Vagina (tissue), 2 donors: ENCODE measurements around the gene GJB4. TPM values are rescaled to one million over a fixed set of nuclear protein-coding genes. Genes with fewer than 3 reads are reported as not detected.

Experiments used
- DNase-seq, 2 donors: peaks; one replicate each; pipeline ENCODE4 v3.0.0-alpha.2; 2017; ENCODE audit errors: extremely low spot score in 2 of 2
- H3K27ac ChIP-seq: fragments of 200-600 bp; sonication (generic); one replicate; pipeline ENCODE4 v1.5.1; 2019
- H3K27me3 ChIP-seq: fragments of 200-600 bp; sonication (generic); one replicate; pipeline ENCODE4 v1.5.1; 2019
- H3K36me3 ChIP-seq, 2 donors: fragments of 200-600 bp; sonication (generic); one replicate each; pipeline ENCODE4 v1.5.1; 2017 to 2019
- H3K4me1 ChIP-seq: fragments of 200-600 bp; sonication (generic); one replicate; pipeline ENCODE4 v1.5.1; 2019
- H3K4me3 ChIP-seq, 2 donors: fragments of 200-600 bp; sonication (generic); 1 replicate in 1 of 2; 2 replicates in 1 of 2; pipeline ENCODE4 v1.5.1; 2016 to 2019
- H3K9me3 ChIP-seq: fragments of 200-600 bp; sonication (generic); one replicate; pipeline ENCODE4 v1.5.1; 2019
- POLR2A ChIP-seq, 2 donors: fragments of 450-650 bp; IDR thresholded peaks; one replicate each; pipeline ENCODE4 v1.6.1; 2017; ENCODE audit warnings: antibody characterized with exemption in 2 of 2, mild to moderate bottlenecking in 2 of 2, moderate library complexity in 2 of 2
- POLR2AphosphoS5 ChIP-seq, 2 donors: sonication (generic); formaldehyde crosslinking; IDR thresholded peaks; one replicate each; pipeline ENCODE4 v1.9.0; 2017; ENCODE audit warnings: antibody characterized with exemption in 2 of 2, mild to moderate bottlenecking in 2 of 2, low read depth in 1 of 2; ENCODE audit not compliant: insufficient read depth in 1 of 2
- intact Hi-C: fragments of 100-400 bp; cut with DNase I; formaldehyde crosslinking; loops from one replicate; pipeline ENCODE4 v1.15.1; 2023
- total RNA-seq: library from RNA; depleted of rRNA; stranded (reverse); fragments of >200 nt; gene quantifications from one replicate; pipeline ENCODE4 v1.2.3, GENCODE V29; 2016
- TF ChIP-seq, protein P1 (sequence below), 3 experiments: fragments of 450-650 bp in 2 of 3; fragments of 200-600 bp in 1 of 3; sonication (generic) in 1 of 3; IDR thresholded peaks; one replicate each; pipeline ENCODE4 v1.5.1; 2017 to 2019; ENCODE audit warnings: antibody characterized with exemption in 3 of 3, mild to moderate bottlenecking in 2 of 3, moderate library complexity in 2 of 3

GJB4 gene
- total RNA-seq, 1 donor from 2014 or later: 2.0 TPM

DNA sequence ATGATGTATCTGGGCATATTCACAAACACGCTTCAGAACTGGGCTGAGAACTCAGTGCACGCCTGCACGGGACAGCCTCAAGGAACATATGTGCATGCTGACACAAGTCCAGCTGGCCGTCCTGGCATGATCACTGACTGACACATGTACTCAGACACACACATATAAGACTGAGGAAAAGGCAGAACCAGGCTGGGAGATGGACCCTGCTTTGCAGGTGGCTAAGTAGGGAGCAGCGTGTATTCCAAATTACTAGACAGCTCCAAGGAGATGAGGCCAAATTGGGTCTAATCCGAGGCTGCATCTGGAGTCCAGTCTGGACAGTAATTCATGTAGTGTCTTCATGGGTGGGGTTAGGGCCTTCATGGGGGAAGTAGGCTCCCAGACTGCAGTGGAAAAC lies 46.1 kb upstream of the GJB4 start:
- DNase-seq: no peak
- H3K27ac ChIP-seq: no peak overlapping the region
- H3K27me3 ChIP-seq: no peaks in the 10 kb centered on the region
- no peaks in the 10 kb centered on the region for H3K9me3 ChIP-seq
- intact Hi-C loops: loop anchor here (5.0 kb wide), 1 partner anchor 1451 kb away; no protein-coding TSS in a partner anchor
- H3K4me1 ChIP-seq: no peaks in the 10 kb centered on the region
- no peak overlapping the region for H3K4me3 ChIP-seq
- no peaks in the 10 kb centered on the region for H3K36me3 ChIP-seq
- no peak for TF ChIP-seq POLR2AphosphoS5 (IDR thresholded peaks at IDR 0.05; ENCODE audit: insufficient read depth in 1 of 2, low read depth in 1 of 2)
- no peak for TF ChIP-seq POLR2A (IDR thresholded peaks at IDR 0.05)
- TF ChIP-seq, protein P1, sequence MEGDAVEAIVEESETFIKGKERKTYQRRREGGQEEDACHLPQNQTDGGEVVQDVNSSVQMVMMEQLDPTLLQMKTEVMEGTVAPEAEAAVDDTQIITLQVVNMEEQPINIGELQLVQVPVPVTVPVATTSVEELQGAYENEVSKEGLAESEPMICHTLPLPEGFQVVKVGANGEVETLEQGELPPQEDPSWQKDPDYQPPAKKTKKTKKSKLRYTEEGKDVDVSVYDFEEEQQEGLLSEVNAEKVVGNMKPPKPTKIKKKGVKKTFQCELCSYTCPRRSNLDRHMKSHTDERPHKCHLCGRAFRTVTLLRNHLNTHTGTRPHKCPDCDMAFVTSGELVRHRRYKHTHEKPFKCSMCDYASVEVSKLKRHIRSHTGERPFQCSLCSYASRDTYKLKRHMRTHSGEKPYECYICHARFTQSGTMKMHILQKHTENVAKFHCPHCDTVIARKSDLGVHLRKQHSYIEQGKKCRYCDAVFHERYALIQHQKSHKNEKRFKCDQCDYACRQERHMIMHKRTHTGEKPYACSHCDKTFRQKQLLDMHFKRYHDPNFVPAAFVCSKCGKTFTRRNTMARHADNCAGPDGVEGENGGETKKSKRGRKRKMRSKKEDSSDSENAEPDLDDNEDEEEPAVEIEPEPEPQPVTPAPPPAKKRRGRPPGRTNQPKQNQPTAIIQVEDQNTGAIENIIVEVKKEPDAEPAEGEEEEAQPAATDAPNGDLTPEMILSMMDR (IDR thresholded peaks at IDR 0.05): no peak

DNA sequence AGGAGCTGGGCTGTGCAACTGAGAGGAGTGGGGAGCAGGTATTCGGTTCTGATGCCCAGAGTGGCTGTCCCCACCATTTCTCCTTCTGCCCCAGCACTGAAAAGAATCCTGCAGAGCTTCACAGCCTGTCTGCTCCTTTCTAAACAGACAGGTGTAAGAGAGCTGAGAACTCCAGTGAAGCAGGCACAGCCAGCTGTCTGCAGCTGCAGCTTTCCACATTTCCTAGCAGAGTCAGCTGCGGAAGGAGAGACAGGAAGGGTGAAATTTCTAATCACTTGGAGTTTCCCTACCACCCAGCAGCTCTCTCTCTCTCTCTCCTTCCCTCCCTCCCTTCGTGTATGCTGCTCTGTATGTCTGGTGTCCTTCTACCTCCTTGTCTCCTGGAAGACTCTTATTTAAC lies 45.2 kb upstream of the GJB4 start:
- H3K4me1 ChIP-seq: no peaks in the 10 kb centered on the region
- no peak for DNase-seq
- TF ChIP-seq POLR2AphosphoS5 (IDR thresholded peaks at IDR 0.05; ENCODE audit: insufficient read depth in 1 of 2, low read depth in 1 of 2) (no peak), POLR2A (IDR thresholded peaks at IDR 0.05) (no peak)
- TF ChIP-seq, protein P1 (IDR thresholded peaks at IDR 0.05): no peak
- no peak overlapping the region for H3K27ac ChIP-seq
- no peaks in the 10 kb centered on the region for H3K27me3 ChIP-seq
- no peak overlapping the region for H3K4me3 ChIP-seq
- H3K36me3 ChIP-seq: no peaks in the 10 kb centered on the region
- no peaks in the 10 kb centered on the region for H3K9me3 ChIP-seq
- intact Hi-C loops: loop anchor here (5.0 kb wide), 1 partner anchor 1452 kb away; no protein-coding TSS in a partner anchor

DNA sequence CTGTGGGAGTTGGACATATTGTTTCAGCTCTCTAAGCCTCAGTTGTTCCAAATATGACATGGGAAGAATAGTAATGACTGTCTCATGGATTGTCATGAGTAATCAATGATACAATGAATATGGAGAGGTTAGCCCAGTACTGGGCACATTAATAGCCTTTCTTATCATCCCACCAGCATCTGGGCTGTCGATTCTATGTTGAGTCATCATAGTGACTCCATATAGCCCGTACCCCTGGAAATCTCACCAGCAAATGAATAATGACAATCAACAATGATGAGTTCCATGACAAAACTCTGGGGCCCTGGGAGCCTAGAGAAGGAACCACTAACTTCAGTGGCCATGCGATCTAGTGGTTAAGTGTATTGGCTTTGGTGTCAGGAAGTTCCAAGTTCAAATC lies 44.4 kb upstream of the GJB4 start:
- no peak for TF ChIP-seq POLR2AphosphoS5 (IDR thresholded peaks at IDR 0.05; ENCODE audit: insufficient read depth in 1 of 2, low read depth in 1 of 2)
- TF ChIP-seq, protein P1 (IDR thresholded peaks at IDR 0.05): no peak
- no peak for TF ChIP-seq POLR2A (IDR thresholded peaks at IDR 0.05)
- H3K4me1 ChIP-seq: no peaks in the 10 kb centered on the region
- no peak for DNase-seq
- H3K36me3 ChIP-seq: no peaks in the 10 kb centered on the region
- H3K9me3 ChIP-seq: no peaks in the 10 kb centered on the region
- no peak overlapping the region for H3K27ac ChIP-seq
- H3K27me3 ChIP-seq: no peaks in the 10 kb centered on the region
- no peak overlapping the region for H3K4me3 ChIP-seq
- intact Hi-C loops: no loop called here

DNA sequence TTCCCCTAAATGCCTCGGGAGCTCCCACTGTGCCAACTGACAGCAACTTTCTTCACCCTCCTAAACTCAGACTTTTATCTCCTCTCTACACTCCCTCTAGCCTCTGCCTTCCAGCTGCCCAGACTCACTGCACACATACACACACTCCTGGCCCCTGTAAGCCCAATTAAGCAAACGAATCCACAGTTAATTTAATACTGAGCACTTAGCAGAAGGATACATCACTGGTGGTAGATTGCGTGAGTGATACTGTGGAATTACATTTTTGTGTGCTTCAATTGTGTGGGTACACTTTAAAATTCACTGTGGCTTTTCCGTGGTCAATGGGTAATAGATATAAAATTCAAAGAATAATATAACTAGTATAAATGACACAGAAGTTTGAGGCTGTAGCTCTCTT lies 38.3 kb upstream of the GJB4 start:
- no peaks in the 10 kb centered on the region for H3K4me1 ChIP-seq
- H3K27ac ChIP-seq: no peak overlapping the region
- H3K27me3 ChIP-seq: no peaks in the 10 kb centered on the region
- no peaks in the 10 kb centered on the region for H3K9me3 ChIP-seq
- DNase-seq: no peak
- TF ChIP-seq, protein P1 (IDR thresholded peaks at IDR 0.05): no peak
- TF ChIP-seq POLR2A (IDR thresholded peaks at IDR 0.05): no peak
- no peak for TF ChIP-seq POLR2AphosphoS5 (IDR thresholded peaks at IDR 0.05; ENCODE audit: insufficient read depth in 1 of 2, low read depth in 1 of 2)
- H3K36me3 ChIP-seq: no peaks in the 10 kb centered on the region
- no peak overlapping the region for H3K4me3 ChIP-seq
- intact Hi-C loops: no loop called here

DNA sequence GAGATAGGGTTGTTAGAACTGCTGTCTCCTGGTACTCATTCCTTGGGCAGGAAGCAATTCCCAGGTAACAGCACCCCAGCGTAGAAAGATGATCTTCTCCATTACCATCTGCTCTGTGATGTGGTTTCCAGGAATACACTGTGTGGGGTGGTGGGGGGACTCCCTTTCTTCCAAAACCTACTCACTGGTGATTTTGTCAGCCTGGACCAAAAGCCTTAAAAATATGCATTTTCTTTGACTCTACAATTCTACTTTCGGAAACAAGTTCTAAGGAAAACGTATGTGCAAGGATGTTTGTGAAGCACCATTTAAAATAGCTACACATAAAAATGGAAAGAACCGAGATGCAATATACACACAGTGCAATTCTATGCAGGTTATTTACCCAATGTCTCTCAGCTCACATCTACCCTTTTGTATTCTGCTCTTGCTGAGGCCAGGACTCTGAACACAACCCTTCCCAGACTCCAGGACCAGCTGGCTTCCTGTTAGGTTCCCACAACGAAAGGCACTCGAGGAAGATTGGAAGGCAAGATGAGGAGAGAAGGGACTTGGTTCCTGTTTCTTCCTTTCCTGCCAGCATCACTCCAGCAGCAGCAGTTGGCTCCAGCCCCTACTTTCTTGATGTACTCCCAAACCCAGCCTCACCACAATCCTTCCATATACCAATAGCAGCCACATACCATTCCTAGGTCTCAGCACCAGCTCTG lies 37.7 kb upstream of the GJB4 start:
- no peaks in the 10 kb centered on the region for H3K36me3 ChIP-seq
- no peak overlapping the region for H3K27ac ChIP-seq
- H3K4me3 ChIP-seq: no peak overlapping the region
- intact Hi-C loops: no loop called here
- H3K4me1 ChIP-seq: no peaks in the 10 kb centered on the region
- H3K9me3 ChIP-seq: no peaks in the 10 kb centered on the region
- H3K27me3 ChIP-seq: no peaks in the 10 kb centered on the region
- DNase-seq: no peak
- TF ChIP-seq, protein P1 (IDR thresholded peaks at IDR 0.05): no peak
- no peak for TF ChIP-seq POLR2A (IDR thresholded peaks at IDR 0.05)
- no peak for TF ChIP-seq POLR2AphosphoS5 (IDR thresholded peaks at IDR 0.05; ENCODE audit: insufficient read depth in 1 of 2, low read depth in 1 of 2)
